GM18505 (cell line): Measurements from ENCODE around the gene PTGES.
"Not testable (repeated sequence)": the region's sequence is repeated elsewhere in the genome, so short reads cannot be mapped to it uniquely, and the experiment has no call there.

ENCODE experiments used
- ATAC-seq: cut with Tn5 transposase; IDR thresholded peaks from one replicate; pipeline ENCODE4 v1.9.1; 2021; ENCODE audit not compliant: unreplicated experiment
- POLR2A ChIP-seq: IDR thresholded peaks from 4 replicates; pipeline ENCODE4 v1.6.1; 2011; ENCODE audit warnings: borderline replicate concordance; ENCODE audit not compliant: insufficient read depth, insufficient read length; ENCODE audit errors: extremely low read depth

PTGES gene

GRCh38 chr9:129761901-129762369 lies 9.1 kb upstream of the PTGES start:
- no peak for ATAC-seq
- no peak for TF ChIP-seq POLR2A

- no peak for ATAC-seq
- no peak for TF ChIP-seq POLR2A
Measured at GRCh38 chr9:129761293-129761900, 8.6 kb upstream of the PTGES start.

GRCh38 chr9:129760784-129761183 lies 7.9 kb upstream of the PTGES start:
- ATAC-seq: not testable (repeated sequence)

DNA sequence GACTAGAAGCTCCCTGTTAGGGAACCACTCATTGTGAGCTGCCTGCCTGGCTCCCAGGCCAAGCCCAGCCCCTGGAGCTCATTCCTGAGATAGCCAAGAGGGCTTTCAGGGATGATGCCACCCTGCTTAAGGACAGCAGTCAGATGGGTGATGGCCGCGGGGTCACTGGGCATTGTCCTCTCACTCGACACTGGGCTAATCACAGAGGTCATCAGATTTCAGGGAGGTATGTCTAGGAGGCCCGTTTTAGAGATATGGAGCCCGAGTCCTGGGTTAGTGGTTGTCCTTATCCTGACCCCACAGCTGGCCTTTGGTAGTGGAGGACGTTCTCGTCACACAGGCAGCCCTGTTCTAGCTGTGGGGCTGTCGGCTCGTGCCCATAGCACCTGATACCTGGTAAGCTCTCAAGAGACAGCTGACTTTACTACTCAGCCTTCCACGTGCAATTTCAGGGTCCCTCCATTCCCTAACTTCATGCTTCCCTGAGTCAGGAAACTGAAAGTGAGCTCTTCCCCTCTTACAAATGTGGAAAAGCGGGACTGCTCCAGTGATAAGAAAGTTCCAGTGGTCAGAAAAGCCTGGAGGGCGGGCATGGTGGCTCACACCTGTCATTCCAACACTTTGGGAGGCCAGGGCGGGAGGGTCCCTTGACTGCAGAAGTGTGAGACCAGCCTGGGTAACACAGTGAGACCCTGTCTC lies 7.1 kb upstream of the PTGES start:
- no peak for TF ChIP-seq POLR2A
- ATAC-seq: no peak

DNA sequence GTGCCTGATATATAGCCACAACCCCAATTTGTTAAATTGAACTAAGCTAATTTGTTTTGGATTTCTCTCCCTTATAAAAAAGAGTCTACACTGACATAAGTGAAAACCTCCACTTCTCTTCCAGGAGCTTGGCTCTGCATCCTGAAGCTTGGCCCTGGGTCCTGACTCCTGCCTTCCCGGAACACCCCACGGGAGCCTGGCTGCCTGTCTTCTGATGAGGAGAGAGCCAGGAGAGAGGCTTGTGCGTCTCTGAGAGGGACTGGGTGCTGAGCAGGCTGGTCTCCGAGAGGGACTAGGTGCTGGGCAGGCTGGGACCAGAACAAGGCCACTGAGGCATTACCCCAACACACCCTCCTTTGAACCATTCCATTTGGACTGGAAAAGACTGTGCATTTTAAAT lies 6.5 kb upstream of the PTGES start:
- no peak for TF ChIP-seq POLR2A
- ATAC-seq: no peak

- no peak for ATAC-seq
- no peak for TF ChIP-seq POLR2A
Measured at GRCh38 chr9:129757045-129757444, 4.2 kb upstream of the PTGES start.

- no peak for ATAC-seq
Measured at GRCh38 chr9:129756191-129756590, 3.3 kb upstream of the PTGES start.

DNA sequence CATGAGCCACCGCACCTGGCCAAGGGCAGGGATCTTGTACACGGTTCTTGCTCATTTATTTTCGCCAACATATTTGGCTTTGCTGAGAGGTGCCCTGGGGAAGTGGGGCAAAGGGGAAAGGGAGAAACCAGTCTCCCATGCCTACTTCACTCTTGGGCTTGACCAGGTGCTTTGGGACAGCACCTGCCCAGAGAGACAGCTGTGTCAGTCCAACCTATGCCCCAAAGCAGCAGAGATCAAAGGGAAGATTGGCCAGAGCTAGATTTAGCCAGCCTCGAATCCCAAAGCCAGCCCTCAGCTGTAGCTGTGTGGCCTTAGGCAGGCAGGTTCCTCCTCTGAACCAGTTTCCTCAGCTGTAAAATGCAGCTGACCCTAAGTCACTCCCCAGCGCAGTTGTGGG lies 2.3 kb upstream of the PTGES start:
- no peak for ATAC-seq
- TF ChIP-seq POLR2A: no peak

More at GRCh38 chr9:129756191-129756590, 3.3 kb upstream of the PTGES start:
- no peak for TF ChIP-seq POLR2A

DNA sequence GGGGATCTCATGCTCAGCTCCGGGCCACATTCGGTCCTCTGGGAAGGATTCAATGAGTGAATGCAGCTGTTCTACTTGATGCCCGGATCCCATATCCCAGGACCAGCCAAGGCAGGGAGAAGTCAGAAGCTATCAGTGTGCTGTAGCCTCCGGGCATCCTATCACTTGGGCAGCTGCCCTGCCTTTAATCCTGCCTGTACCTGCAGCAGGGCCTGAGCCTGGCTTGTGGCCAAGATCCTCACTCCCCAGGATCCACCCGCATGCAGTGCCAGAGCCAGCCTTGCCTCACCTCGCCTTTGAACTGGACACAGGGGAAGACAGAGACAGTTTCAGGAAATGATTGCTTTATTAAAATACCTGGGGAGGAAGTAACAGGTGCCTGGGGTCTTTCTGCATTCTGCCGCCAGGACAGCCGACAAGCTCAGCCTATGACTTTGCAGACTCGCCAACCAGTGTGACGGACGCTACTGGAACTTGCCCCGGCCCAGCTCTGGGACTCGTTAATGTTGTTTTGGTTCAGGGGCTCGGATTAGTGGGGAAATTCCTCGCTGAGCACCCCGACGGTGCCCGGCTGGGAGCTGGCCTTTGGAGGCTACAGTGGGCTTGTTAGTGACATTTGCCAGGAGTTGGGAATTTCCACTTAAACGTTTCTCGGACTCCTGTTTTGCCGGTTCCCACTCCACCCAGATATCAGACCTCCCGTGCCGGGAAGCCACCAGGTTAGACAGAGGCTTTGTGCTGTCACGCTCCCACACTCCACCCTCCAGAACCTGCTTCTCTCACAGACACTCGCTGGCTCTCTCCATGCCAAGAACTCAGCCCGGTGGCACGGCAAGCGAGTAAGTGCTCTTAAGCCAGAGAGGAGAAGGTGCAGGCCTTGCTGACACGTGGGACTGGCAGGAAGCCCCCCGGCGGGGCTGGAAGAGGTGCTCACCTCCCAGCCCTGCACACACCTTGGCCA lies 721 bp downstream of the PTGES start:
- TF ChIP-seq POLR2A: no peak
- ATAC-seq: no peak

- no peak for TF ChIP-seq POLR2A
- no peak for ATAC-seq
Measured at GRCh38 chr9:129750013-129750638, 2.7 kb downstream of the PTGES start.

GRCh38 chr9:129749575-129749974 lies 3.3 kb downstream of the PTGES start:
- TF ChIP-seq POLR2A: no peak
- ATAC-seq: no peak

GRCh38 chr9:129749052-129749451 lies 3.8 kb downstream of the PTGES start:
- not testable (repeated sequence) for ATAC-seq

DNA sequence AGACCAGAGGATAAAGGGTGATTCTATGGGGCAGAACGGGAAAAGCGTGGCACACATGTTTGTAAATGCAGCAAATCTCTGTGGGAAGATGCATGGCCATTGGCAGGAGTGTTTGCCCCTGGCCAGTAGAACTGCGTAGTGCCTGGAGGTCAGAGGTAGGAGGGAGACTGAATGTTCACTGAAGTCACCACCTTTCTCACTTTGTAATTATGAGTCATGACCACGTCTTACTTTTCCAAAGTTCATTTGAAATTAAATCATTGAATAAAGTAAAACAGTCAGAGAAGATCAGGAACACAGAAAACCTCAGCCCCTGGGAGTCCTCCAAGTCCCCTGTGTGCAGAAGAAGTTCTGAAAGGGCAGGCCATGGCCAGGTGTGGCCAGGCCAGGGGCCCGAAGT lies 4.6 kb downstream of the PTGES start:
- no peak for TF ChIP-seq POLR2A
- no peak for ATAC-seq
